ENCODE data around the gene C5orf58. TPM values are rescaled to one million over a fixed set of nuclear protein-coding genes. Genes with fewer than 3 reads are reported as not detected.

C5orf58 gene
- polyA plus RNA-seq, 1 donor from 2014 or later: not detected

DNA sequence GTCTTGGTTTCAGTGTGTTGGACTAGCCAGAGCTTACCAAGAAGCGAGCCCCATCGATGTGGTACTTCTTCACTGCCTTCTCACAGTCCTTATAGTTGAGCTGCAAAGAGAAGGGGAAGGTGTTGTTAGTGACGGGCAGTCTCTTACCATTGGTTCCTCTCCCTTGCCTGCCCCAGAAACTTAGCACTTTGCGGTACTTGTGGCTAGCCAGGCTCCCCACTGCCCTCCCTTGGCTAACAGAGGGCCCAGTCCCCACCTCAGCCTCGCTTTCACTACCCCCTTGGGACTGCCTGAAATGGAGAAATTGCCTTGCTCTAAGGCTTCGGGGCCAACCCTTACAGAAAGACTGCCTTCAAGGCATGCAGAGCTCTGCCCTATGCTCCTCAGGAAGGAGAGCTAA is 60.5 kb downstream of the C5orf58 start:
- H3K27ac ChIP-seq (ENCODE audit: low read length): no peak overlapping the region
- H4K20me1 ChIP-seq (ENCODE audit: insufficient read depth): no peaks in the 10 kb centered on the region
- H3K9ac ChIP-seq (ENCODE audit: low read length): no peak overlapping the region
- no peaks in the 10 kb centered on the region for H3K27me3 ChIP-seq (ENCODE audit: insufficient read depth, low read depth, low read length)
- H3K9me2 ChIP-seq (ENCODE audit: insufficient read depth, low read length): no peaks in the 10 kb centered on the region
- H2AFZ ChIP-seq (ENCODE audit: low read depth, low read length): no peak overlapping the region
- H3K4me2 ChIP-seq (ENCODE audit: low read length): no peak overlapping the region
- TF ChIP-seq, protein P1, sequence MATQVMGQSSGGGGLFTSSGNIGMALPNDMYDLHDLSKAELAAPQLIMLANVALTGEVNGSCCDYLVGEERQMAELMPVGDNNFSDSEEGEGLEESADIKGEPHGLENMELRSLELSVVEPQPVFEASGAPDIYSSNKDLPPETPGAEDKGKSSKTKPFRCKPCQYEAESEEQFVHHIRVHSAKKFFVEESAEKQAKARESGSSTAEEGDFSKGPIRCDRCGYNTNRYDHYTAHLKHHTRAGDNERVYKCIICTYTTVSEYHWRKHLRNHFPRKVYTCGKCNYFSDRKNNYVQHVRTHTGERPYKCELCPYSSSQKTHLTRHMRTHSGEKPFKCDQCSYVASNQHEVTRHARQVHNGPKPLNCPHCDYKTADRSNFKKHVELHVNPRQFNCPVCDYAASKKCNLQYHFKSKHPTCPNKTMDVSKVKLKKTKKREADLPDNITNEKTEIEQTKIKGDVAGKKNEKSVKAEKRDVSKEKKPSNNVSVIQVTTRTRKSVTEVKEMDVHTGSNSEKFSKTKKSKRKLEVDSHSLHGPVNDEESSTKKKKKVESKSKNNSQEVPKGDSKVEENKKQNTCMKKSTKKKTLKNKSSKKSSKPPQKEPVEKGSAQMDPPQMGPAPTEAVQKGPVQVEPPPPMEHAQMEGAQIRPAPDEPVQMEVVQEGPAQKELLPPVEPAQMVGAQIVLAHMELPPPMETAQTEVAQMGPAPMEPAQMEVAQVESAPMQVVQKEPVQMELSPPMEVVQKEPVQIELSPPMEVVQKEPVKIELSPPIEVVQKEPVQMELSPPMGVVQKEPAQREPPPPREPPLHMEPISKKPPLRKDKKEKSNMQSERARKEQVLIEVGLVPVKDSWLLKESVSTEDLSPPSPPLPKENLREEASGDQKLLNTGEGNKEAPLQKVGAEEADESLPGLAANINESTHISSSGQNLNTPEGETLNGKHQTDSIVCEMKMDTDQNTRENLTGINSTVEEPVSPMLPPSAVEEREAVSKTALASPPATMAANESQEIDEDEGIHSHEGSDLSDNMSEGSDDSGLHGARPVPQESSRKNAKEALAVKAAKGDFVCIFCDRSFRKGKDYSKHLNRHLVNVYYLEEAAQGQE (IDR thresholded peaks at IDR 0.05; ENCODE audit: borderline replicate concordance): no peak
- TF ChIP-seq EZH2 (IDR thresholded peaks at IDR 0.05; ENCODE audit: borderline replicate concordance, insufficient read depth, low read length, poor library complexity, severe bottlenecking) (no peak), RAD21 (conservative IDR thresholded peaks at IDR 0.05) (no peak), SMC3 (conservative IDR thresholded peaks at IDR 0.05; ENCODE audit: poor library complexity) (no peak), MXI1 (conservative IDR thresholded peaks at IDR 0.05; ENCODE audit: poor library complexity, severe bottlenecking) (no peak), EP300 (conservative IDR thresholded peaks at IDR 0.05; ENCODE audit: poor library complexity, severe bottlenecking) (no peak), POLR2AphosphoS5 (IDR thresholded peaks at IDR 0.05) (no peak), TAF1 (IDR thresholded peaks at IDR 0.05; ENCODE audit: low read depth) (no peak)
- TF ChIP-seq, protein P2, sequence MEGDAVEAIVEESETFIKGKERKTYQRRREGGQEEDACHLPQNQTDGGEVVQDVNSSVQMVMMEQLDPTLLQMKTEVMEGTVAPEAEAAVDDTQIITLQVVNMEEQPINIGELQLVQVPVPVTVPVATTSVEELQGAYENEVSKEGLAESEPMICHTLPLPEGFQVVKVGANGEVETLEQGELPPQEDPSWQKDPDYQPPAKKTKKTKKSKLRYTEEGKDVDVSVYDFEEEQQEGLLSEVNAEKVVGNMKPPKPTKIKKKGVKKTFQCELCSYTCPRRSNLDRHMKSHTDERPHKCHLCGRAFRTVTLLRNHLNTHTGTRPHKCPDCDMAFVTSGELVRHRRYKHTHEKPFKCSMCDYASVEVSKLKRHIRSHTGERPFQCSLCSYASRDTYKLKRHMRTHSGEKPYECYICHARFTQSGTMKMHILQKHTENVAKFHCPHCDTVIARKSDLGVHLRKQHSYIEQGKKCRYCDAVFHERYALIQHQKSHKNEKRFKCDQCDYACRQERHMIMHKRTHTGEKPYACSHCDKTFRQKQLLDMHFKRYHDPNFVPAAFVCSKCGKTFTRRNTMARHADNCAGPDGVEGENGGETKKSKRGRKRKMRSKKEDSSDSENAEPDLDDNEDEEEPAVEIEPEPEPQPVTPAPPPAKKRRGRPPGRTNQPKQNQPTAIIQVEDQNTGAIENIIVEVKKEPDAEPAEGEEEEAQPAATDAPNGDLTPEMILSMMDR (IDR thresholded peaks at IDR 0.05; ENCODE audit: poor library complexity, severe bottlenecking): no peak
- no peak overlapping the region for H3K4me3 ChIP-seq (ENCODE audit: low read length)
- no peaks in the 10 kb centered on the region for H3K9me3 ChIP-seq (ENCODE audit: low read length)
- no peaks in the 10 kb centered on the region for H3K36me3 ChIP-seq (ENCODE audit: insufficient read depth, low read length)
- no peaks in the 10 kb centered on the region for H3F3A ChIP-seq (ENCODE audit: insufficient read depth, low read length, poor library complexity, severe bottlenecking)
- H3K79me2 ChIP-seq (replicated peaks; ENCODE audit: insufficient read depth, low read length): no peaks in the 10 kb centered on the region

DNA sequence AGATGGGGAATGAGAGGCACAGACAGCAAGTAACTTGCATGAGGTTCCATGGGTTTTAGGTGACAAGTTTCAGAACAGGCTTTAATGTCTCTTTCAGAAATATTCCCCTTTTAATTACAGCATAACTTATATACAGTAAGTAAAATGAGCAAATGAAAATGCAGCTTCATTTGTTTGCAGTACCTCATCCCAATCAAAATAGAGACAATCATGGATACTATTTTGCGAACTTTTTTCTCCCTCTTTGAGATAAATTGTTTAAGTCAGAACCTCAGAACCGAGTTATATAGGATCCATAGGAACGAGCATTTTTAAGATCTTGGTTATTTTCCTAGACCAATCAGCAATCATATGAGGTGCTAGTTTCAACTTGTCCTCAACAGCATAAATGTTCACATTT is 61.3 kb downstream of the C5orf58 start:
- no peak overlapping the region for H2AFZ ChIP-seq (ENCODE audit: low read depth, low read length)
- H3K27me3 ChIP-seq (ENCODE audit: insufficient read depth, low read depth, low read length): no peaks in the 10 kb centered on the region
- H3K79me2 ChIP-seq (replicated peaks; ENCODE audit: insufficient read depth, low read length): no peaks in the 10 kb centered on the region

More for the DNA sequence above, 61.3 kb downstream of the C5orf58 start:
- no peak for TF ChIP-seq MXI1 (conservative IDR thresholded peaks at IDR 0.05; ENCODE audit: poor library complexity, severe bottlenecking)
- no peak for TF ChIP-seq EP300 (conservative IDR thresholded peaks at IDR 0.05; ENCODE audit: poor library complexity, severe bottlenecking)
- no peak for TF ChIP-seq TAF1 (IDR thresholded peaks at IDR 0.05; ENCODE audit: low read depth)
- TF ChIP-seq, protein P2 (IDR thresholded peaks at IDR 0.05; ENCODE audit: poor library complexity, severe bottlenecking): no peak
- no peak for TF ChIP-seq RAD21 (conservative IDR thresholded peaks at IDR 0.05)
- no peak for TF ChIP-seq POLR2AphosphoS5 (IDR thresholded peaks at IDR 0.05)
- no peak for TF ChIP-seq EZH2 (IDR thresholded peaks at IDR 0.05; ENCODE audit: borderline replicate concordance, insufficient read depth, low read length, poor library complexity, severe bottlenecking)
- TF ChIP-seq, protein P1 (IDR thresholded peaks at IDR 0.05; ENCODE audit: borderline replicate concordance): no peak
- no peak overlapping the region for H3K27ac ChIP-seq (ENCODE audit: low read length)
- no peak overlapping the region for H3K4me3 ChIP-seq (ENCODE audit: low read length)
- H3F3A ChIP-seq (ENCODE audit: insufficient read depth, low read length, poor library complexity, severe bottlenecking): no peaks in the 10 kb centered on the region
- H3K9ac ChIP-seq (ENCODE audit: low read length): no peak overlapping the region
- no peak overlapping the region for H3K4me2 ChIP-seq (ENCODE audit: low read length)
- no peaks in the 10 kb centered on the region for H3K36me3 ChIP-seq (ENCODE audit: insufficient read depth, low read length)
- H4K20me1 ChIP-seq (ENCODE audit: insufficient read depth): no peaks in the 10 kb centered on the region
- H3K9me2 ChIP-seq (ENCODE audit: insufficient read depth, low read length): no peaks in the 10 kb centered on the region
- no peaks in the 10 kb centered on the region for H3K9me3 ChIP-seq (ENCODE audit: low read length)
